Stimulated activated CD8-positive, alpha-beta memory T cell treated with anti-CD3 and anti-CD28 coated beads, Interleukin-15, amount 100 ng/mL, for 48 hours (primary cell): Measurements from ENCODE around the gene ARRDC5.
A peak's percentile ranks its signal among the peaks of the same experiment; 100 is the strongest.
"Not testable (repeated sequence)": the region's sequence is repeated elsewhere in the genome, so short reads cannot be mapped to it uniquely, and the experiment has no call there.

Source experiments
- DNase-seq, 2 donors: peaks; one replicate each; pipeline ENCODE4 v3.0.0-alpha.2; 2020; ENCODE audit warnings: low read depth in 2 of 2

ARRDC5 gene

GRCh38 chr19:4909897-4910593 is 7.3 kb upstream of the ARRDC5 start:
- peak; percentile 93 to 95 for DNase-seq

GRCh38 chr19:4909156-4909896 is 6.6 kb upstream of the ARRDC5 start, which contains the start of gene UHRF1:
UHRF1 (plus strand) TSS chr19:4909501; CDS start chr19:4910886, 1,385 bp downstream.
- DNase-seq, result peak; percentile 80

GRCh38 chr19:4908781-4909155 is 6.1 kb upstream of the ARRDC5 start:
- no peak for DNase-seq

GRCh38 chr19:4908360-4908759 is 5.7 kb upstream of the ARRDC5 start:
- DNase-seq, result no peak

- DNase-seq, result no peak
Measured at GRCh38 chr19:4906963-4907362, 4.3 kb upstream of the ARRDC5 start.

GRCh38 chr19:4904481-4904880 is 1.8 kb upstream of the ARRDC5 start:
- no peak for DNase-seq

- not testable (repeated sequence) for DNase-seq
Measured at GRCh38 chr19:4900879-4901278, 1.8 kb downstream of the ARRDC5 start.

- DNase-seq, result no peak
Measured at GRCh38 chr19:4897146-4897545, 5.5 kb downstream of the ARRDC5 start.

GRCh38 chr19:4896372-4896771 is 6.3 kb downstream of the ARRDC5 start:
- DNase-seq, result no peak

GRCh38 chr19:4892962-4893361 is 9.7 kb downstream of the ARRDC5 start:
- DNase-seq, result not testable (repeated sequence)

- DNase-seq, result no peak
Measured at GRCh38 chr19:4891066-4891465, 11.6 kb downstream of the ARRDC5 start.

GRCh38 chr19:4889034-4889815 is 13.5 kb downstream of the ARRDC5 start:
- no peak for DNase-seq

- DNase-seq, result not testable (repeated sequence)
Measured at GRCh38 chr19:4887803-4888202, 14.9 kb downstream of the ARRDC5 start.

- DNase-seq, result not testable (repeated sequence)
Measured at GRCh38 chr19:4884993-4885392, 17.7 kb downstream of the ARRDC5 start.

GRCh38 chr19:4882874-4883273 is 19.8 kb downstream of the ARRDC5 start:
- not testable (repeated sequence) for DNase-seq

- no peak for DNase-seq
Measured at GRCh38 chr19:4879041-4879440, 23.7 kb downstream of the ARRDC5 start.

- peak in 1 of 2 donors; percentile 11 for DNase-seq
Measured at GRCh38 chr19:4878491-4878968, 24.2 kb downstream of the ARRDC5 start.

- no peak for DNase-seq
Measured at GRCh38 chr19:4877753-4878490, 24.8 kb downstream of the ARRDC5 start.

GRCh38 chr19:4873930-4874329 is 28.8 kb downstream of the ARRDC5 start:
- no peak for DNase-seq

GRCh38 chr19:4871711-4872110 is 31.0 kb downstream of the ARRDC5 start:
- DNase-seq, result no peak

- peak in 1 of 2 donors; percentile 25 for DNase-seq
Measured at GRCh38 chr19:4870025-4870700, 32.5 kb downstream of the ARRDC5 start.
